GM19468 (cell line): ENCODE data around the gene SPP1.
"Not testable (repeated sequence)": the region's sequence is repeated elsewhere in the genome, so short reads cannot be mapped to it uniquely, and the experiment has no call there.

Experiments
- ATAC-seq: cut with Tn5 transposase; IDR thresholded peaks from one replicate; pipeline ENCODE4 v1.9.1; 2021; ENCODE audit warnings: mild to moderate bottlenecking, moderate library complexity, moderate number of reproducible peaks; ENCODE audit not compliant: unreplicated experiment; ENCODE audit errors: extremely low read depth

Gene SPP1

GRCh38 chr4:87985097-87985886 lies 9.8 kb downstream of the SPP1 start:
- peak; percentile 46 for ATAC-seq

DNA sequence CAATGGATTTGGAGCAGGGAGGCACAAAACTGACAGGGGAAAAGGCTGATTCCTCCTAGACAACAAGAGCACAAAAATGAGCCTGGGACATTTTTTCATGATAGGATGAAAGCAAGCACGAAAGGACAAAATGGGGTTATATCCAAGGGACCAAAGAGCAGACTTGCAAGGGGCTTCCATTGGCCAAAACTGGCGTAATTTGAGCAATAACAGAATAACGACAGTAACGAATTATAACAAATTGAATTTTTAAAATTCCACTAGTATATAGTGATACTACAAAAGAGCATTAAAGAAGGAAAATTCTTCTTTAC lies 10.3 kb downstream of the SPP1 start:
- no peak for ATAC-seq

DNA sequence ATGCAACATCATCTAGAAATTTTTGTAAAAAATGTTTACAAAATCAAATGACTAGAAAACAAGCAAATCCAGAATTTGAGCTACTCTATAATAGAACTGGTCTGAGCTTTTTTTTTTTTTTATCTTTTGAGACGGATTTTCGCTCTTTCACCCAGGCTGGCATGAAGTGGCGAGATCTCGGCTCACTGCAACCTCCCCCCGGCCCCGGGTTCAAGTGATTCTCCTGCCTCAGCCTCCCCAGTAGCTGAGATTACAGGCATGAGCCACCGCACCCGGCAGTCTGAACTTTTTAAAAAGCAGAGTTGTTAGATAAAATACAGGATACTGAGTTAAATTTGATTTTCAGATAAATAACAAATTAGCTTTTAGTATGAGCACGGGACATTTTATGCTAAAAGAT lies 11.0 kb downstream of the SPP1 start:
- no peak for ATAC-seq

DNA sequence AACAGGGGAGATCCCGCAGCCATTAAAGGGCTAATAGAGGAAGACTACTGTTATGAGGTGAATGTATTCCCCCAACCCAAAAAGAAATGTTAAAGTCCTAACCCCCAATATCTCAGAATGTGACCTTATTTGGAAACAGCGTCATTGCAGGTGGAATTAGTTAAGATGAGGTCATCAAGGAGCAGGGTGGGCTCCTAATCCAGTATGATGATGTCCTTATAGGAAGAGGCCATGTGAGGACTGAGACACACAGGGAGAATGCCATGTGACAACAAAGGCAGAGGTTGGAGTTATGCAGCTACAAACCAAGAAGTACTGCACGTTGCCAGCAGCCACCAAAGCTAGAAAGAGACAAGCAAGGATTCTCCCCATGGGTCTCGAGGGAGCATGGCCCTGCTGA lies 14.3 kb downstream of the SPP1 start:
- no peak for ATAC-seq

DNA sequence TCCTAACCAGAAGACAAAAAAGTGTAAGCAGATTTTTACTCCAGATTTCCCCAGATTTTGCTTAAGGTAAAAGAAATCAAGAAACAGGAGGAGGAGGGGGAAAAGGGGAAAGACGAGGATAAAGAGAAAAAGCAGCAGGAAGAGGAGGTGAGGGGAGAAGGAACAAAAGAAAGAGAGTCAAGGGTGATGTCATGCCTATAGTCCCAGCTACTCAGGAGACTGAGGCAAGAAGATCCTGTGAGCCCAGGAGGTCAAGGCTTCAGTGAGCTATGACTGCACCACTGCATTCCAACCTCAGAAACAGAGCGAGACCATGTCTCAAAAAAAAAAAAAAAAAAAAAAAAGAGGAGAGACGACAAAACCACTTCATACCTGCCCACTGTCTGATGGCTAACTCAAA lies 19.9 kb downstream of the SPP1 start:
- ATAC-seq = no peak

- not testable (repeated sequence) for ATAC-seq
Measured at GRCh38 chr4:87999191-87999691, 23.7 kb downstream of the SPP1 start.

GRCh38 chr4:88001871-88002270 lies 26.4 kb downstream of the SPP1 start:
- ATAC-seq = no peak

DNA sequence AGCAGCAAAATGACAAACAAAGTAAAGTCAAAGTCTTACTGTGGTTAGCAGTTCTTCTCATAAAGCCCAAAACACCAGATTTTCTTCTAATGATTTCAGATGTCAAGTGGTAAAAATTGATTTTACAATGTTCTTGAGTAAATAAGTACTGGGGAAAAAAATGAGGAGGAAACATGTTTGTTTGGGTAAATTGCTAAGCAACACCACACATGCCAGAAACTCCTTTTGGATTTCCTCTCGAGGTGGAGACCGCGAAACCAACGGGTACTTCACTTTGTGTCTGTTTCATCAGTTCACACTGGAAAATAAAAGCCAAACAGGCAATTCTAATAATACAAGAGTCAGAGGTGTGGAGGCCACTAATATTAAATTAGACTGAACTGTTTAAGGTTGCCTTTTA lies 27.3 kb downstream of the SPP1 start:
- ATAC-seq = no peak

- no peak for ATAC-seq
Measured at GRCh38 chr4:88003261-88003660, 27.7 kb downstream of the SPP1 start.

DNA sequence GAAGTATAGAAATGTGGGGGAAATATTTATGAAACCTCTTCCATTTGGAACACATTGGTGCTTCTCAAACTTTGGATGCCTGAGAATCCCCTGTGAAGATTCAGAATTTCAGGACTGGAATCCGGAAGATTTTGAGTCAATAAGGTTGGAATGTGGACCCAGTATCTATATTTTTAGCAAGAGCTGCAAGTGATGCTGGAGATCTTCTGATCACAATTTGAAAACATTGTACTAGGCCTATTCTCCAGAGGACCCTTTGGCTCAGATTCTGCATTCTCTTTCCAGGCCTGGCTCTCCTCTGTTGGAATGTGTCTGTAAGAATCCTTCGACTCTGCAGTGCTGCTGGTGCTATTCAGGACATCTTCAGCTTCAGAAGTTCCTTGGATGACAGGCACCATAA lies 29.6 kb downstream of the SPP1 start:
- ATAC-seq = no peak

- ATAC-seq = no peak
Measured at GRCh38 chr4:88005946-88006345, 30.4 kb downstream of the SPP1 start.

- no peak for ATAC-seq
Measured at GRCh38 chr4:88006956-88007303, 31.4 kb downstream of the SPP1 start.

DNA sequence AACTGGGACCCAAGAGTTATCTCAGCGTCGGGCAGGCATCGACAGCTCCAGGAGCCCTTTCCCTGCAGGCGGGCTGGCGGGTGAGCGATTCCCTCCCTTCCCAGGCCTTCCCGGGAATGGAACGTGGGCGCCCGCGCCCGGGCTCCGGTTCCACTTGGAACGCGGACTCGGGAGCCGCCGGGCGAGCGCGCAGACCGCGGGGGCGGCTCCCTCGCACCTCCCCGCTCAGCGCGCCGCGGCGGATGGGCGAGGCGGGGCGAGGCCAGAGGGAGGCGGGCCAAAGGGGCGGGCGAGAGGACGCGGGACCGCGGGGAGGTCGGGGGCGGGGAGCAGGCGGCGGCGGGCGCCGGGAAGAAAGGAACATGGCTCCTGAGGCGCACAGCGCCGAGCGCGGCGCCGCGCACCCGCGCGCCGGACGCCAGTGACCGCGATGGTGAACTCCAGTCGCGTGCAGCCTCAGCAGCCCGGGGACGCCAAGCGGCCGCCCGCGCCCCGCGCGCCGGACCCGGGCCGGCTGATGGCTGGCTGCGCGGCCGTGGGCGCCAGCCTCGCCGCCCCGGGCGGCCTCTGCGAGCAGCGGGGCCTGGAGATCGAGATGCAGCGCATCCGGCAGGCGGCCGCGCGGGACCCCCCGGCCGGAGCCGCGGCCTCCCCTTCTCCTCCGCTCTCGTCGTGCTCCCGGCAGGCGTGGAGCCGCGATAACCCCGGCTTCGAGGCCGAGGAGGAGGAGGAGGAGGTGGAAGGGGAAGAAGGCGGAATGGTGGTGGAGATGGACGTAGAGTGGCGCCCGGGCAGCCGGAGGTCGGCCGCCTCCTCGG lies 32.0 kb downstream of the SPP1 start, which contains the start of gene PKD2:
Gene PKD2 (plus strand): TSS at position 332 of the 818 bp plus-strand sequence. CDS start 99 bp downstream, at position 431.
- peak; percentile 87 for ATAC-seq

DNA sequence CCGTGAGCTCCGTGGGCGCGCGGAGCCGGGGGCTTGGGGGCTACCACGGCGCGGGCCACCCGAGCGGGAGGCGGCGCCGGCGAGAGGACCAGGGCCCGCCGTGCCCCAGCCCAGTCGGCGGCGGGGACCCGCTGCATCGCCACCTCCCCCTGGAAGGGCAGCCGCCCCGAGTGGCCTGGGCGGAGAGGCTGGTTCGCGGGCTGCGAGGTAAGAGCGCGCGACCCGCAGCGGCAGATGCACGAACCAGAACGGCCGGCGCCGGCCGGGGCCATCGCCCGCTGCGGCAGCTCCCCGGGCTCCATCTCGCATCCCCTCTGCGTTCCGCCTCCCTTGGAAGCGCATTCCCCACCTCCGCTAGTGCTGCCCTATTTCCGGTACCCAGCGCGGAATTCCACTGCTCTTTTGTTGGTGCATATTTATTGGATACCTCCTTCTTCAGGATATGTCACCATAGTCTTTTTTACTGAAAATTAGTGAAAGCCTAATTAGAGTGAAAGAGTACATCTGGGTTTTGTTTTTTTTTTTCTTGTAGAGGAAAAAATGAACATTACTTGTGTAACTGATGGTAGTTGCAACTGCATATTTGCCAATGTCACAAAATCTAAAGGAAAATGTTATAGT lies 32.7 kb downstream of the SPP1 start:
- ATAC-seq = peak; percentile 0

- ATAC-seq = no peak
Measured at GRCh38 chr4:88008743-88009171, 33.2 kb downstream of the SPP1 start.

GRCh38 chr4:88009871-88010270 lies 34.4 kb downstream of the SPP1 start:
- no peak for ATAC-seq

GRCh38 chr4:88010966-88011365 lies 35.5 kb downstream of the SPP1 start:
- no peak for ATAC-seq

GRCh38 chr4:88012647-88013046 lies 37.1 kb downstream of the SPP1 start:
- ATAC-seq = peak; percentile 30

DNA sequence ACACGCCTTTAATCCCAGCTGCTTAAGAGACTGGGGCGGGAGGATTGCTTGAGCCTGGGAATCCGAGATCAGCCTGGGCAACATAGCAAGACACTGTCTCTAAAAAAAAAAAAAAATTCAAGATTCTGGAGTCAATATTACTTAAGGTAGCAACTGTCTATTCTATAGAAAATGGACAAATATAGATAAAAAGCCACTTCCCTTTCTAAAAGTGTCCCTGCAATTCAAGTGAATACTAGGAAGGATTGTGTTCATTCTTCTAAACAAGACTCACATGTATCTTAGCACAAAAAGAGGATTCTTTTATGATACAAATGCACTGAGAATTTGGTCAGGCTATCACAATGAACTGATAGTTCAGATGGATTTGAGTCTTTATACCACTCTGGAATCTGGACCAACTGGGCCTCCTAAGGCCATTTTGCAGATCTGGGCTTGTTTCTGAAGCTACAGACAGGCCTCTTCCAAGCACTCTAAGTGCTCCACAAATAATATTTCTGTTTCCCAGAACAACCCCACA lies 38.9 kb downstream of the SPP1 start:
- ATAC-seq = no peak

- ATAC-seq = no peak
Measured at GRCh38 chr4:88015659-88016295, 40.3 kb downstream of the SPP1 start.
